GM12892 (cell line): ENCODE measurements around the gene BCAS4.

ENCODE experiments used
- POLR2A ChIP-seq: IDR thresholded peaks from 2 replicates; pipeline ENCODE4 v1.6.1; 2011; ENCODE audit warnings: low read depth, low read length, control low read depth
- POLR2AphosphoS5 ChIP-seq: IDR thresholded peaks from 2 replicates; pipeline ENCODE4 v1.6.1; 2011; ENCODE audit warnings: low read depth, low read length, control low read depth
- TAF1 ChIP-seq: IDR thresholded peaks from 2 replicates; pipeline ENCODE4 v1.6.1; 2011; ENCODE audit warnings: low read depth, mild to moderate bottlenecking, control low read depth, low read length, borderline replicate concordance

- TF ChIP-seq POLR2A (no peak), POLR2AphosphoS5 (no peak), TAF1 (no peak)
These were observed 33.7 kb downstream of the BCAS4 start for GRCh38 chr20:50828363-50829136.
